Dermis lymphatic vessel endothelial cell (primary cell): ENCODE data around the gene CPLX4. TPM values are rescaled to one million over a fixed set of nuclear protein-coding genes. Genes with fewer than 3 reads are reported as not detected.

Source experiments
- total RNA-seq: library from RNA; depleted of rRNA; stranded (reverse); fragments of >200 nt; gene quantifications from 2 replicates; pipeline ENCODE4 v1.2.1, GENCODE V29; 2014

CPLX4 gene
- total RNA-seq, result not detected in 2 replicates

DNA sequence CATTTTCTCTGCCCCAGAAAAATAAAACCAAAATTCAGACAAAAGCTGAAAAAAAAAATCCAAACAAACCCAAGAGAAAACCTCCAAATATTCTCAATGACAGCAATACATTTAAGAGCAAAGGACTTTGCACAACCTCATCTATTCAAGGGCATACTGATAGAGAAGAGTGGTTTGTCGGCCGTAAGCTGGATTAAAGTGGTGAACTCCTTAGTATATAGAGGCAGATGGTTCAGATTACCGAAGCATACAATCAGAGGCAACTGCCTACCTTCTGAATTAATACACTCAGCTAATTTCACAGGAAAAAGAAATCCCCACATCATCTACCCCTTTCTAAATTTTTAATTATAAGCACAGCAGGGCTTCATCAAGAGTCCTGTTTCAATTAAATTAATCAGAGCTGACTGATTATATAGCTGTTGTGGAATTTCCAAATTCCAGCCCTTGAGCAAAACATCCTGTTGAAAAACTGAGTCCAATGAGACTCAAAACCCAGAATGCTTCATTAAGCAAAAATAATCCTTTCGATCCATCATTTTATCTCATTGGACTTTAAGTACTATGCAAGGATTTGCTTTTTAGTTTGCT lies at the start of gene CPLX4:
CPLX4 (minus strand) TSS at position 190 of the 591 bp plus-strand sequence; CDS start at position 3, 187 bp downstream.

DNA sequence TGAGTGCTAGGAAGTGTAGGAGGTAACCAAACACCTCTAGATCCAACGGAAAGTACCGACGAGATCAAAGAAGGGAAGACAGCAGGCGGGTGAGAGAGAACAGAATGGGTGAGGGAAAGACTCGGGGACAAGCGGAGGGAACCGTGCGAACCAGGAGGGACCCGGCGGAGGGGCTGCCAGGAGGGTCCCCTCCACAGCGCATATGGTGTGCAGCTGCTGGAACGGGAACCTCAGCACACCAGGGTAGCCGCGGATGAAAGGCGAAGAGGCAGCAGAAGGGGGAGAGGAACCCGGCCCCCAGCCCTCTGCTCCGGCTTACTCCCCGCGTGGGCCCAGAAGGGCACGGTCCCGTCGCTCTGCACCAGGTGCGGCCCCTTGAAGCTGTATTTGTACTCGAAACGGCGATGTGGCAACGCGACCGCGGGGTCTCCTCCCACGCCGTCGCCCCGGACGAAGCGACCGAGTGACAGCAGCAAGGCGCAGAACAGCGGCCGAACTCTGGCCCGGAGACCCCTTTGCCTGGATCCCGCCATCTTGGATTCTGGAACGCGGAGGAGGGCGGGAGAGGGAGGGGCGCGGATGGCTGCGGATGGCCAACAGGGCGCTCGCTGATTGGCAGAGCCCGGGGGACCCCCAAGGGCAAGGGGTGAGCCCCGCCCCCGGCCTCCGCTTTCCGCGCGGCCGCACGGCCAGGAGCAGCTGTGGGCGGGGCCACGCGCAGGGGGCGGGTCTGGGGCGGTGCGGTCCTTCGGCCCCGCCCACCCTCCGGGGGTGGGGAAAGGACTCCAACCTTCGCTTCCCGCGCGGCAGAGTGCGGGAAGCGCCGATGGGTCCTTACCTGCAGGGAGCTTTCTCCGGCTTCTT lies 40.5 kb upstream of the CPLX4 start, which contains the start of gene LMAN1:
LMAN1 (minus strand) TSS at position 554 of the 864 bp plus-strand sequence; CDS start at position 533, 21 bp downstream.

DNA sequence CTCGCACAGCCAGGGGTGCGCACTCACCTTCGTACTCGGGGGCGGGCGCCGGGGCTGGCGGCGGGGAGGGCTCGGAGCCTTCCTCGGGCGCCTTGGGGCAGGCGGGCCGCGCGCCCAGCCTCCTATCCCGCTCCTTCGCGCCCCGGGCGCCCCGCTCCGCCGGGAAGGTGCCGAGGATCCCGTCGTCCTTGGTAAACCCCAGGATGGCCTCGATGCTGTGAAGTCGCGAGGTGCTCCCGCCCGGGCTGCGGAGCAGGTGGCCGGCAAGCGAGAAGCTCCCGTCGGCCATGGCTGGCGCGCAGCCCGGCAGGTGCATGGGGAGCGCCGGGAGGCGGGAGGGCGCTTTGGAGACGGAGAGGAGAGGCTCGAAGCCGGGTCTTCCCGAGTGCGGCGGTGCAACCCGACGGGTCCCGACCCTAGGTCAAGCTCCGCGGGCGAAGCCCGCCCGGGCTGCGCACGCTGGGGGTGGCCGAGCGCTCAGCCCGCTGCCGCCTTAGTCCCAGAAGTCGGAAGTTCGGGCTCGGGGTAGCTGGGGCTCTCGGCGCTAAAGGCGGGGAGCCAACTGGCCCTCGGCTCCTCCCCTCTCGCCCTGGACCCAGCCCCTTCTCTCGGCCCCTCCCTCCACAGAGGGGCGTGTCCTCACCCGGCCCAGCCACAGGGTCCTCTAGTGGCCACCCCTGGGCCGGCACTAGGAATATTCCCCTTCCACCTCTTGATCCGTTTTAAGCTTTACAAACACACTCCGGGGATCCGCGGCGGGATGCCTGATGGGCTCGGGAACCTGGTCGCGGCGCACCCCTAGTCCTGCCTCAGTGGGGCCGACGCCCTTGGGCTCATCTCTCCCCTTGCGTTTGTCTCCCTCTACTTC lies 45.3 kb downstream of the CPLX4 start, which contains the start of gene RAX:
RAX (minus strand) TSS at position 564 of the 868 bp plus-strand sequence; CDS start at position 316, 248 bp downstream.

Other genes with a start within 250 kb of the CPLX4 start
- gene SEC11C, start 178.8 kb downstream of the CPLX4 start, total RNA-seq, result 22.9 and 26.0 TPM in 2 replicates
- not detected in 2 replicates for gene GRP, start 98.5 kb downstream of the CPLX4 start, total RNA-seq
- gene RAX, start 45.2 kb downstream of the CPLX4 start, total RNA-seq, result not detected in 2 replicates
- 97.9 and 122 TPM in 2 replicates for gene LMAN1, start 40.6 kb upstream of the CPLX4 start, total RNA-seq